NB4 (cell line): ENCODE data around the gene MYO18A.

Source experiments
- DNase-seq: peaks from one replicate; pipeline ENCODE4 v3.0.0; 2010; ENCODE audit warnings: low read depth
- H3K4me3 ChIP-seq: one replicate; pipeline ENCODE4 v1.5.1; 2011; ENCODE audit warnings: mild to moderate bottlenecking, low read depth, low read length, moderate library complexity
- CTCF ChIP-seq: IDR thresholded peaks from one replicate; pipeline ENCODE4 v1.5.1; 2012; ENCODE audit warnings: low read depth, low read length
- MAX ChIP-seq: IDR thresholded peaks from 2 replicates; pipeline ENCODE4 v1.6.1; 2011; ENCODE audit warnings: low read depth, low read length
- MYC ChIP-seq: IDR thresholded peaks from 2 replicates; pipeline ENCODE4 v1.6.1; 2011; ENCODE audit warnings: low read depth, low read length
- POLR2A ChIP-seq: IDR thresholded peaks from 2 replicates; pipeline ENCODE4 v1.6.1; 2011; ENCODE audit warnings: mild to moderate bottlenecking; ENCODE audit not compliant: insufficient read length; ENCODE audit errors: extremely low read depth

MYO18A gene

GRCh38 chr17:29094101-29094708 is 86.0 kb downstream of the MYO18A start:
- TF ChIP-seq MYC = no peak
- TF ChIP-seq POLR2A = no peak
- no peak for TF ChIP-seq CTCF
- TF ChIP-seq MAX = no peak
- no peak for DNase-seq
- H3K4me3 ChIP-seq = no peak overlapping the region

GRCh38 chr17:29093090-29093871 is 86.9 kb downstream of the MYO18A start:
- no peak overlapping the region for H3K4me3 ChIP-seq
- TF ChIP-seq MAX = no peak
- TF ChIP-seq CTCF = no peak
- no peak for TF ChIP-seq MYC
- no peak for DNase-seq

- TF ChIP-seq POLR2A = no peak
- TF ChIP-seq MAX = no peak
- TF ChIP-seq CTCF = no peak
- no peak overlapping the region for H3K4me3 ChIP-seq
- no peak for DNase-seq
Measured at GRCh38 chr17:29091606-29092289, 88.5 kb downstream of the MYO18A start.

- H3K4me3 ChIP-seq = no peak overlapping the region
- DNase-seq = no peak
- TF ChIP-seq CTCF = no peak
- TF ChIP-seq POLR2A = no peak
- TF ChIP-seq MAX = no peak
- TF ChIP-seq MYC = no peak
Measured at GRCh38 chr17:29090750-29091605, 89.2 kb downstream of the MYO18A start.

GRCh38 chr17:29090108-29090507 is 90.1 kb downstream of the MYO18A start:
- TF ChIP-seq MAX = no peak
- TF ChIP-seq POLR2A = no peak
- no peak for TF ChIP-seq CTCF
- no peak for TF ChIP-seq MYC
- H3K4me3 ChIP-seq = no peak overlapping the region
- no peak for DNase-seq
